ENCODE measurements around the gene LRMDA. TPM values are rescaled to one million over a fixed set of nuclear protein-coding genes. Genes with fewer than 3 reads are reported as not detected.

LRMDA gene
- total RNA-seq, 2 donors from 2014 or later = 12.2 to 25.4 TPM

DNA sequence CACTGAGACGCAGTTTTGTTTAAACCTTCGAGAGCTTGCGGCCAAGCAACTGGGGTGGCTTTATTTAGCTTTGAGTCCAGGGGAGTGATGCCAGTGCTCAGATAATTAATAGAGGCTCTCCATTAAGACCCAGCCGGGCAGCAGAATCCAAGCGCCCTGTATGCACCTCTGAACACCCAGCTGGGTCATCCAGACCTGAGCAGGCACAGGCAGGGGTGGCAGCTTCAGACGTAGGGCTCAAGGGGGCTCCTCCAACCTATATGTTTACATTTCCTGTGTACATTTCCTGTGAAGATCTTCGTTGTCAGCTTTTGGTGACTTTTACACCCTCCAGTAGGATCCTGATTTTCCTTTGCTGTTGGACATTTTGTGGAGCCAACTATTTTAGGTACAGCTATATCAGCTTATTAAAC, 719.5 kb downstream of the LRMDA start:
- DNase-seq (peak in 1 of 4 donors; percentile 13), ATAC-seq (peak; percentile 34)
- peak overlapping the region; percentile 11 to 81 (median 70) for H3K27ac ChIP-seq
- H3K4me3 ChIP-seq = no peak overlapping the region
- no peak for TF ChIP-seq POLR2A (IDR thresholded peaks at IDR 0.05)
- no peak for TF ChIP-seq CTCF (IDR thresholded peaks at IDR 0.05)
- H3K27me3 ChIP-seq = no peaks in the 10 kb centered on the region
- no peaks in the 10 kb centered on the region for H3K36me3 ChIP-seq (replicated peaks in 1 of 2; ENCODE audit: insufficient read depth in 1 of 2, low read depth in 2 of 2)
- WGBS, 2 donors = 57% methylated on average over 5 to 7 of the region's 7 CpGs
- intact Hi-C loops (cut with DNase I) = no loop called here
- H3K4me1 ChIP-seq = peaks cover 13% of the 10 kb centered on the region
- no peaks in the 10 kb centered on the region for H3K9me3 ChIP-seq

DNA sequence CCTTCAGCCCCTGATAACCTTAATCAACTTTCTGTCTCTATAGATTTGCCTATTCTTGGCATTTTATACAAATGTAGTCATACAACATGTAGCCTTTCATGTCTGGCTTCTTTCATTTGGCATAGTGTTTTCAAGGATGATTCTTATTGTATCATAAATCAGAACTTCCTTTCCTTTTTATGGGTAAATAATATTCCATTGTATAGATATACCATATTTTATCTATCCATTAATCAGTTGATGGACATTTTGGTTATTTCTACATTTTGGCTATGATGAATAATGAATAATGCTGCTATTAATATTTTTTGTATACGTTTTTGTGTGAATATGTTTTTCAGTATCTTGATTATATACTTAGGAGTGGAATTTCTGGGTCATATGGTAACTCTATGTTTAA, 720.8 kb downstream of the LRMDA start:
- H3K4me1 ChIP-seq = peaks cover 13% of the 10 kb centered on the region
- 82 to 83% methylated on average over 1 of the region's 1 CpG for WGBS, 2 donors

DNA sequence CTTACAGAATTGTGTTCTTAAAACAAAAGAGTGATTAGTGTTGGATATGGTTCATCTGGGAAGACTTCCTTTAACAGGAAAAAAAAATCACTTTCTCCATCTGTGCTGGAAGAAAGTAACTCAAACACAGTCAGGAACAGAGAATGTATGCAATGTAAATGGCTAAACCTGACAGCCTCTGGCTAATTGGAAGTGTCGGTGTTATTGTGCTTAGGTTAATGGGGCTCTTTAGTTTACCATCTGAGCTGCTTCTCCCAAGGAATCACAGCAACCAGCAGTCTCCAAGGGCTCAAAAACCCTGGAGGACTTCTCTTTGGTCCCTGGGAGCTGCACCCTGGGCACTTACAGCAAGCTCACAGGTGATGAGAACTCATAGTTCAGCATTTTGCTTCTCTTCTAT, 724.5 kb downstream of the LRMDA start:
- Histone ChIP-seq H3K27me3 (no peaks in the 10 kb centered on the region), H3K4me3 (no peak overlapping the region), H3K27ac (no peak overlapping the region), H3K36me3 (replicated peaks in 1 of 2; ENCODE audit: insufficient read depth in 1 of 2, low read depth in 2 of 2) (no peaks in the 10 kb centered on the region), H3K4me1 (peaks cover 5% of the 10 kb centered on the region), H3K9me3 (no peaks in the 10 kb centered on the region)
- 74 to 95% methylated on average over 1 of the region's 1 CpG for WGBS, 2 donors
- intact Hi-C loops (cut with DNase I) = no loop called here
- ATAC-seq (no peak), DNase-seq (no peak)
- no peak for TF ChIP-seq POLR2A (IDR thresholded peaks at IDR 0.05)
- TF ChIP-seq CTCF (IDR thresholded peaks at IDR 0.05) = no peak

More for the DNA sequence above, 720.8 kb downstream of the LRMDA start:
- Histone ChIP-seq H3K27ac (no peak overlapping the region), H3K4me3 (no peak overlapping the region), H3K27me3 (no peaks in the 10 kb centered on the region), H3K9me3 (no peaks in the 10 kb centered on the region), H3K36me3 (replicated peaks in 1 of 2; ENCODE audit: insufficient read depth in 1 of 2, low read depth in 2 of 2) (no peaks in the 10 kb centered on the region)
- ATAC-seq = no peak
- no peak for TF ChIP-seq CTCF (IDR thresholded peaks at IDR 0.05)
- no peak for TF ChIP-seq POLR2A (IDR thresholded peaks at IDR 0.05)
- intact Hi-C loops (cut with DNase I) = no loop called here
- no peak for DNase-seq

DNA sequence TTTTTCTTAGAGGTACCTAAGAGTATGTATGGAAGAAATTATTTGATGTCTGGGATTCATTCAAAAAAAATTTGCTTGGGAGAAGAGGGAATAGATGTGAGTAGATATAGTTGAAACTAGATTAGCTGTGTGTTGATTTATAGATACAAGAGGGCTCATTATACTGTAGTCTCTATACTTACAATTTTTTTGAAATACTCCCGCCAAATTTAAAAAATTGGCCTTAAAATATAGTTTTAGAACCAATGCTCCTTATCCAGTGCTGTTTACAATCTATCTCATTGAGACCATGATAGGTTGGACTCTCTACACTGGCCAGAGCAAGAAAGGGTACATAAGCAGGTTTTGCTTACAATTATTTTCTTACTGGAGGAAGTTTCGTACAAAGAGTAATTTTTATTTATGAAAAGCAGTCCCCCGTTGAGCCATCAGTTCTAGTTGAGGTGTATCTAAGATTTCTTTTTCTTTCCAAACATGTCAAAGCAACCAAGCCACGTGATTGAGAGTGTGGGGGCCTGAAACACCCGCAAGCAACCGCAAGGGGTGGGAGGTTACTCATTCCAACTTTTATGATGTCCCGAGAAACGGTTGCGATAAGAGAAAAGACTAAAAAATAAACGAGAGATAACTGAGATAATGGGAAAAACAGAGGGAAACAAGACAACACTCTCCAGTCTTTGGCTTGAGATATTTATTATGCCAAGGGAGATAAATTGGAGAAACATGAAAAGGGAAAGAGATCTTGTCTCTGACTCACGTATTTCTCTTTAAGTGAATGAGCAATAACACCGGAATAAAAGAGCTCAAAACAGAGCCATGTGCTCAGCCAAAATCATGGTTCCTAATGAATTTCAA, 729.2 kb downstream of the LRMDA start:
- Histone ChIP-seq H3K36me3 (replicated peaks in 1 of 2; ENCODE audit: insufficient read depth in 1 of 2, low read depth in 2 of 2) (no peaks in the 10 kb centered on the region), H3K27me3 (no peaks in the 10 kb centered on the region), H3K4me1 (no peaks in the 10 kb centered on the region), H3K9me3 (no peaks in the 10 kb centered on the region), H3K4me3 (no peak overlapping the region), H3K27ac (no peak overlapping the region)
- no peak for TF ChIP-seq CTCF (IDR thresholded peaks at IDR 0.05)
- no peak for TF ChIP-seq POLR2A (IDR thresholded peaks at IDR 0.05)
- no peak for ATAC-seq
- no peak for DNase-seq
- WGBS, 2 donors = 82 to 83% methylated on average over 12 of the region's 12 CpGs
- intact Hi-C loops (cut with DNase I) = no loop called here

GRCh38 chr10:76161301-76161582, 729.8 kb downstream of the LRMDA start:
- Histone ChIP-seq H3K9me3 (no peaks in the 10 kb centered on the region), H3K4me3 (no peak overlapping the region), H3K27me3 (no peaks in the 10 kb centered on the region), H3K36me3 (replicated peaks in 1 of 2; ENCODE audit: insufficient read depth in 1 of 2, low read depth in 2 of 2) (no peaks in the 10 kb centered on the region), H3K4me1 (no peaks in the 10 kb centered on the region), H3K27ac (no peak overlapping the region)
- DNase-seq (no peak), ATAC-seq (no peak)
- TF ChIP-seq CTCF (IDR thresholded peaks at IDR 0.05) (no peak), POLR2A (IDR thresholded peaks at IDR 0.05) (no peak)
- intact Hi-C loops (cut with DNase I) = no loop called here
- 82% methylated on average over 7 of the region's 7 CpGs for WGBS, 2 donors

All from body of pancreas (tissue), 4 donors.